ENCODE data around the gene SLC39A11.

DNA sequence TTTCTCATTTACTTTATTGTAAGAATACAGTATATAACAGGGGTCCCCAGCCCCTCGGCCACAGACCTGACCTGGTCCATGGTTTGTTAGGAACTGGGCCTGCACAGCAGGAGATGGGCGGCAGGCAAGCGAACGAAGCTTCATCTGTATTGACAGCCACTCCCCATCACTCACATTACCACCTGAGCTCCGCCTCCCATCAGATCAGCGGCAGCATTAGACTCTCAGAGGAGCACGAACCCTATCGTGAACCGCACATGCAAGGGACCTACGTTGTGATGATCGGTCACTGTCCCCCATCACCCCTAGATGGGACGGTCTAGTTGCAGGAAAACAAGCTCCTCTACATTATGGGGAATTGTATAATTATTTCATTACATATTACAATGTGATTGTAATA, 410.6 kb downstream of the SLC39A11 start:
- TF ChIP-seq, protein P1, sequence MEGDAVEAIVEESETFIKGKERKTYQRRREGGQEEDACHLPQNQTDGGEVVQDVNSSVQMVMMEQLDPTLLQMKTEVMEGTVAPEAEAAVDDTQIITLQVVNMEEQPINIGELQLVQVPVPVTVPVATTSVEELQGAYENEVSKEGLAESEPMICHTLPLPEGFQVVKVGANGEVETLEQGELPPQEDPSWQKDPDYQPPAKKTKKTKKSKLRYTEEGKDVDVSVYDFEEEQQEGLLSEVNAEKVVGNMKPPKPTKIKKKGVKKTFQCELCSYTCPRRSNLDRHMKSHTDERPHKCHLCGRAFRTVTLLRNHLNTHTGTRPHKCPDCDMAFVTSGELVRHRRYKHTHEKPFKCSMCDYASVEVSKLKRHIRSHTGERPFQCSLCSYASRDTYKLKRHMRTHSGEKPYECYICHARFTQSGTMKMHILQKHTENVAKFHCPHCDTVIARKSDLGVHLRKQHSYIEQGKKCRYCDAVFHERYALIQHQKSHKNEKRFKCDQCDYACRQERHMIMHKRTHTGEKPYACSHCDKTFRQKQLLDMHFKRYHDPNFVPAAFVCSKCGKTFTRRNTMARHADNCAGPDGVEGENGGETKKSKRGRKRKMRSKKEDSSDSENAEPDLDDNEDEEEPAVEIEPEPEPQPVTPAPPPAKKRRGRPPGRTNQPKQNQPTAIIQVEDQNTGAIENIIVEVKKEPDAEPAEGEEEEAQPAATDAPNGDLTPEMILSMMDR (IDR thresholded peaks at IDR 0.05): no peak
- no peak for TF ChIP-seq POLR2A (IDR thresholded peaks at IDR 0.05)

Data from thyroid gland (tissue), 4 donors.